Colonic mucosa (tissue), 4 donors: Measurements from ENCODE around the gene PCDHGA1. TPM values are rescaled to one million over a fixed set of nuclear protein-coding genes. Genes with fewer than 3 reads are reported as not detected.

Source experiments
- DNase-seq: peaks from one replicate; pipeline ENCODE4 v3.0.0-alpha.2; 2020
- H3K27ac ChIP-seq: fragments of 200-600 bp; one replicate; pipeline ENCODE4 v1.8.0; 2021
- H3K27me3 ChIP-seq: fragments of 200-600 bp; one replicate; pipeline ENCODE4 v1.8.0; 2021
- H3K36me3 ChIP-seq: fragments of 200-600 bp; one replicate; pipeline ENCODE4 v1.8.0; 2021
- H3K4me1 ChIP-seq: fragments of 200-600 bp; one replicate; pipeline ENCODE4 v1.8.0; 2021; ENCODE audit warnings: mild to moderate bottlenecking
- H3K4me3 ChIP-seq: fragments of 200-600 bp; one replicate; pipeline ENCODE4 v1.8.0; 2021
- H3K9ac ChIP-seq, 2 donors: one replicate each; pipeline ENCODE4 v1.7.0; 2013; ENCODE audit warnings: control low read depth in 2 of 2, low read depth in 2 of 2, low read length in 2 of 2
- H3K9me3 ChIP-seq: fragments of 200-600 bp; one replicate; pipeline ENCODE4 v1.8.0; 2021
- CTCF ChIP-seq: fragments of 200-600 bp; IDR thresholded peaks from one replicate; pipeline ENCODE4 v1.8.0; 2022; ENCODE audit warnings: antibody characterized with exemption, mild to moderate bottlenecking
- intact Hi-C: fragments of 100-400 bp; cut with DNase I; formaldehyde crosslinking; loops from one replicate; pipeline ENCODE4 v1.14.1; 2022
- total RNA-seq, 2 donors: library from RNA; stranded (reverse); fragmentation: NEBNext Ultra II Directional in 1 of 2; extraction: Animal tissue kit (Norgen Biotek cat#: 25700) in 1 of 2; gene quantifications; one replicate each; pipeline ENCODE4 v1.2.1, GENCODE V29; 2021
- donor health status: healthy.
- donor health status: DM: no; HTN: no; CAD: no.
- donor health status: DM: no; HTN: no; CAD: no.

Gene PCDHGA1
- total RNA-seq, 2 donors from 2014 or later = 0.10 to 0.37 TPM

GRCh38 chr5:141483902-141484301 lies 153.6 kb downstream of the PCDHGA1 start:
- intact Hi-C loops = no loop called here
- Histone ChIP-seq H3K27ac (no peak overlapping the region), H3K27me3 (peaks cover 8% of the 10 kb centered on the region), H3K36me3 (no peaks in the 10 kb centered on the region), H3K9ac (no peak overlapping the region), H3K4me1 (peaks cover 3% of the 10 kb centered on the region), H3K4me3 (no peak overlapping the region), H3K9me3 (no peaks in the 10 kb centered on the region)
- no peak for DNase-seq
- TF ChIP-seq CTCF = no peak

GRCh38 chr5:141484310-141484640 lies 154.0 kb downstream of the PCDHGA1 start:
- DNase-seq = no peak
- H3K27ac ChIP-seq = no peak overlapping the region
- no peaks in the 10 kb centered on the region for H3K36me3 ChIP-seq
- H3K27me3 ChIP-seq = peaks cover 8% of the 10 kb centered on the region
- TF ChIP-seq CTCF = no peak
- H3K4me1 ChIP-seq = peaks cover 3% of the 10 kb centered on the region
- peak overlapping the region; percentile 32 for H3K4me3 ChIP-seq
- H3K9ac ChIP-seq = no peak overlapping the region
- H3K9me3 ChIP-seq = no peaks in the 10 kb centered on the region
- intact Hi-C loops = no loop called here

- H3K36me3 ChIP-seq = no peaks in the 10 kb centered on the region
- intact Hi-C loops = no loop called here
- H3K27ac ChIP-seq = no peak within 1 kb of the TSS
- no peaks in the 10 kb centered on the region for H3K9me3 ChIP-seq
- peaks cover 3% of the 10 kb centered on the region for H3K4me1 ChIP-seq
- DNase-seq = no peak
- no peak for TF ChIP-seq CTCF
- no peak within 1 kb of the TSS for H3K9ac ChIP-seq
- peak within 1 kb of the TSS; percentile 32 for H3K4me3 ChIP-seq
- peaks cover 8% of the 10 kb centered on the region for H3K27me3 ChIP-seq
Observed at GRCh38 chr5:141484641-141485311, 154.5 kb downstream of the PCDHGA1 start, which contains the start of gene PCDHGC4. TSS of gene PCDHGC4 (plus strand) at chr5:141485030. CDS start at chr5:141485174, 144 bp downstream.

GRCh38 chr5:141485321-141486055 lies 155.2 kb downstream of the PCDHGA1 start:
- Histone ChIP-seq H3K36me3 (no peaks in the 10 kb centered on the region), H3K4me3 (peak overlapping the region; percentile 32), H3K4me1 (peaks cover 3% of the 10 kb centered on the region), H3K9me3 (no peaks in the 10 kb centered on the region), H3K27ac (no peak overlapping the region), H3K27me3 (peaks cover 8% of the 10 kb centered on the region), H3K9ac (no peak overlapping the region)
- TF ChIP-seq CTCF = no peak
- no peak for DNase-seq
- intact Hi-C loops = no loop called here

- DNase-seq = no peak
- Histone ChIP-seq H3K4me1 (peaks cover 3% of the 10 kb centered on the region), H3K9me3 (no peaks in the 10 kb centered on the region), H3K27ac (no peak overlapping the region), H3K9ac (no peak overlapping the region), H3K27me3 (peaks cover 8% of the 10 kb centered on the region), H3K4me3 (no peak overlapping the region), H3K36me3 (no peaks in the 10 kb centered on the region)
- intact Hi-C loops = no loop called here
- no peak for TF ChIP-seq CTCF
Observed at GRCh38 chr5:141486091-141486490, 155.8 kb downstream of the PCDHGA1 start.
